ENCODE data around the gene TMUB1.

Gene TMUB1

DNA sequence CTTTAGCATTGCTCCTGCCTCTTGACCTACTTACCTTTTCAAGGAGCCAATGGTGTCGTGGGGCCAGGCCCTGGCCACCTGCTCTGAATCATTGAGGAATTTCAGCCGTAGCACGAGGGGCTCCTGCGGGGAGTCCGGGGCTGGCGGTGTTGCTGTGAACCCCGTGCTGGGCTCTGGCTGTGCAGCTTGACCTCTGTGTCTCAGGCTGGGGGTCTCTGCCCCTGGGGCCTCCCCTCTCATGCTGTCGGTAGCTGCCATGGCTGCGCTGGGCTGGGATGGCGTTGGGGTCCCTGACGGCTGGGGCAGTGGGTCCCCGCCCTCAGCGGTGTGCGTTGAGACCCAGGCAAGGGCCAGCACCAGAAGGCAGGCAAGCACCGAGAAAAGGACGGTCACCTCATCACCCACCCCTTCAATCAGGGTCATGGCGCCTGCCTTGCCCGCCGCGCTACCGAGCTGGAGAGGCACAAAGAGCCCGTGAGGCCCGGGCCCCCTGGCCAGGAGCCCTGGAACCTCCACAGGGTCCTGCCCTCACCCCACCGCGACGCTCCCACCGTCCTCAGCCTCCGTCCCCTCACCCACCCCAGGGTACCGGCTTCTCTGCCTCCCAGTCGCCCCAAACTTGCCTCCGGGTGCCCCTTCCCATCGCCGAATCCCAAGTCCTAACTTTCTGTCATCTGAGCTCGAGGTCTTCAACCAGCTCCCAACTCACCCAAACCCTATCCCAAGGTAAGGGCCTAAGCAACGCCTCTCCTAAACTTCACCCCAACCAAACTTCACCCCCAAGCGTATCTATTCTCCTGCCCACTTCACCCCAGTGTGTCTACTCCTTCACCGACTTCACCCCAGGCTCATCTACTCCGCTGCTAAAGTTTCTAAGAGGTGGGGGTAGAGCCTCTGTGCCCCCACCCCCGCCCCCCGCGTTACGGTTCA, 887 bp downstream of the TMUB1 start:
- DNase-seq = no peak

GRCh38 chr7:151081170-151082101, 1.9 kb downstream of the TMUB1 start:
- DNase-seq = no peak

DNA sequence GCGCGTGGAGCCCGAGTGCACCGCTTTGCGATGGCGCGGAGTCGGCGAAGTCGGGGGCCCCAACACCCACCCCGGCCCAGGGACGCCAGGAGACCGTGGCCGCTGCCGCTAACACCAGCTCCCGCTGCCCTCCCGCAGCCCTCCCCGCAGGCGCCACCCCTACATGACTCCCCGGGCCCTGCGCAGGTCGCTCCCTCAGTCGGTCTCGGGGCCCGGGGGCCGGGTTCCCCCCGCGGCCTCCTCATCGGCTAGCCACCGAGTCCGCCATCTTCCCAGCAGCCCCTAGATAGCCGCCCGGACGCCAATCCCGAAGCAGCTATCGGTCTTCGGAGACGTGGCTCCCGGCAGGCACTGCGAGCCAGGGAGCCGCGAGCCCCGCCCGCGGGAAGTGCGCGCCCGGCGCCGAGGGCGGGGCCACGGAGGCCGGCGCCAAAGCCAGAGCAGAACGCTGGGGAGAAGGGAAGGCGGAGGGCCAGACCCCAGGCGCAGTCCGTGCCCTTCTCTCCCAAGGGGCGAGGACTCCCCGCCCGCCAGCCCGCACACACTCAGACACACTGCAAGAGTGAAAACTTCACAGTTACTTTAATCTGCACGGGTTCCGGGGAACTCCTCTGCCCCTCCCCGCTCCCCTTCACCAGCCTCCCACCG, 2.6 kb downstream of the TMUB1 start, which contains the start of gene FASTK:
FASTK (minus strand) TSS at position 288 of the 648 bp plus-strand sequence; CDS start at position 245, 43 bp downstream.
- peak; percentile 80 for DNase-seq

DNA sequence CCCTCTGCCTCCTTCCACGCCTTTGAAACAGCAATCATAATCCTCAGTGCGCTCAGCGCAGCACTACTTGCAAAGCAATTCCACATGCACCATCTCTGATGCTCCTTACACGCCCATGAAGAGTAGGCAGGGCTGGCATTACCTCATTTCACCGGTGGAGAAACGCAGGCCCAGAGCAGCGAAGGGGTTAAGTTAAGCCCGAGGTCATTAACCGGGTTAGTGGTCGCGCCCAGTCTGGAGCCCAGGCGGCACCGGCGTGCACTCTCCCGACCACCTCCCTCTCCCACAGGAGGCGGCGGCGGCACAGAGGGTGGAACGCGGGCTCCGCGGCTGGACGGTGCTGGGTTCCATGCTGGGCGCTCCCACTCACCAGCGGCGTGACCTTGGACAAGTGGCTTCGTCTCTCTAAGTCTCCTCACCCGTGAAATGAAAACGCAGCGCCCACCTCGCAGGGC, 3.2 kb downstream of the TMUB1 start:
- no peak for DNase-seq

DNA sequence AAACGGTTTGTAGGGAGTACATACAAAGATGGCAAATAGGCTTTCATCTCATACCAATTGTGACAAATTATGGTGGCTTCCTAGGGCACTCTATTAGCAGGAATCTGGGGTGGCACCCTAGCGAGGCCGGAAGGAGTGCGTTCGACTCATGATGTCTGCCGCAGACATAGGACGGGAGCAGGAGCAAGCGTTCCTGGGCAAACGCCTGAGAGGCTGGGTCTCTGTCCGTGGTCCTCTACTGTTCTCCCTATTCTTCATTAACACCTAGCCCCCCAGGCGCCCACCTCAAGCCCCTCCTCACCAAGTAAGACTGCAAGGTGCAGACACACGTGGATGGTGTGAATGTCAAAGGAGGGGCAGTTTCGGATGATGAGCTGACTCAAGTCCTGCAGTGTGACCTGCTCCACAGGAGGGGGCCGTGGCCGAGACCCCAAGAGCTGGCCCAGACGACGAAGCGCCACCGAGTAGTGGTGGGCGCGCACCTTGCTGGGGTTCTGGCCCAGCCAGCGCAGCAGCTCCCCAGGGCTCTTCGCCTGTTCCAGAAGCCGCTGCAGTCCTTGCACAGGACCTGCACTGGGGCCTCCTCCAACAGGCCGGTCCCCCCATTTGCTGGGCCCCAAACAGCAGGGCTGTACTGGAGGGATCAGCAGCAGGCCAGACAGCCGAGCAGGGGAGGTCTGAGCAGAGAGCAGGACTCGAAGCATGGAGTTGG, 3.9 kb downstream of the TMUB1 start:
- DNase-seq = no peak

GRCh38 chr7:151078233-151079040, 4.9 kb downstream of the TMUB1 start:
- no peak for DNase-seq

- DNase-seq = no peak
Measured at GRCh38 chr7:151077705-151078232, 5.5 kb downstream of the TMUB1 start.

DNA sequence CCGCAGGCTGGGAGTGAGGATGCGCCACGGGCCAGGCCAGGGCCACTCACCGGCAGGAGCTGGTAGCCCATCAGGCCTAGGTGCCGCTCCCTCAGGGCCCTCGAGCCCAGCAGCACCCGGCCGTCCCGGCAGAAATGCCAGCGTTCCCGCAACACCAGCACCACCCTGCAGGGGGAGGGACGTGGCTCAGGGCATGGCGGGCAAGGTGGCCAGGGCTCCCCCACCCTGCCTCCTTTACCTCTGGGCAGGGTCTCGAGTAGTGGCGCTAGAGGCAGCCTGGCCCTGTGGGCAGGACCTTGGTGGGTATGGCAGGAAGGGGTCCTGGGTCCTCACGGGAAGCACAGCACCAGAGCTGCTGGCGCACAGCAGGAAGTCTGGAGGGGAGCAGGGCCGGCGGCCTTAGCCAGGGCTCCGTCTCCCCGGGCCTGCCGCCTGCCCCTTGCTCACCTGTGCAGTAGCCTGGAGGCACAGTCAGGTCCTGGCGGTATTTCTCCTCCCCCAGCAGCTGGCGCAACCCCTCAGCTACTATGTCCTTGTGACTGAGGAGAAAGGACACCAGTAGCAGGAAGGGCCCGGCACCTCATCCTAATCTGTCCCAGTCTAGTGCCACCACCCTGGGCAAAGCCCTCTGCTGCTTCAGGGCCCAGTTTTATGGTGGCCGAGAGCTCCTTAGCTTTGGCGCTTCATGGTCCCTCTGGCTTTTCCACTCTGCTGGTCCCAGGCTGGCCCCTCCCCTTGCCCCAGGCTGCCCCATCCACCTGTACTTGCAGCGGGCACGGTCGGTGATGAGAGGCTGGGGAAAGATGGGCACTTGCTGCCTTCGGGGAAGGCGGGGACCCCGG, 6.2 kb downstream of the TMUB1 start:
- DNase-seq = no peak

- DNase-seq = no peak
Measured at GRCh38 chr7:151075978-151076426, 7.3 kb downstream of the TMUB1 start.

DNA sequence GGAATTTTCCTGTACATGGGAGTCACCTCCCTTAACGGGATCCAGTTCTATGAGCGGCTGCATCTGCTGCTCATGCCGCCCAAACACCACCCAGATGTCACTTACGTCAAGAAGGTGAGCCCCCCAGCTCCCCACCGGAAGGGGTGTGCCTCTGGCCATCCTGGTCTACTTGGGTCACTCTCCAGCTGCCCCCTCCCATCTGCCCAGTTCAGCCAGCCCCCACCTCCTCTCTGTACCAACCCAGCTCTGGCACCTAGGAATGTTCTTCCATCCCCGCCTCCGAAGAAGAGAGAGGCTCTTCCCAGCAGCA, 7.7 kb downstream of the TMUB1 start:
- no peak for DNase-seq

GRCh38 chr7:151074817-151075661, 8.3 kb downstream of the TMUB1 start:
- no peak for DNase-seq

GRCh38 chr7:151073990-151074389, 9.3 kb downstream of the TMUB1 start:
- no peak for DNase-seq

- DNase-seq = no peak
Measured at GRCh38 chr7:151071032-151071866, 12.0 kb downstream of the TMUB1 start.

DNA sequence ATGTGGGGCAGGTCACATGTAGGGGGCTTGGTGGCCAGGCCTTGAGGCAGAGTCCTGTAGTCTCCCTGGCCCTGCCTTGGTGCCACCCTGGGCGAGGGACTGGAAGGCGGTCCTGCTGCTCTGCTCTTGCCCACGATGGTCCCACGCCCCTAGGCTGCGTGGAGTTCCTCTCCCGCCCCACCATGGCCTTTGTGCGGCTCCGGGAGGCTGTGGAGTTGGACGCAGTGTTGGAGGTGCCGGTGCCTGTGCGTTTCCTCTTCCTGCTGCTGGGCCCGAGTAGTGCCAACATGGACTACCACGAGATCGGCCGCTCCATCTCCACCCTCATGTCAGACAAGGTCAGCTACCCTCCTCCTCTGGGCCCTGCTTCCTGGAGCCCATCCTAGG, 12.7 kb downstream of the TMUB1 start:
- no peak for DNase-seq

GRCh38 chr7:151069841-151070573, 13.3 kb downstream of the TMUB1 start:
- no peak for DNase-seq

DNA sequence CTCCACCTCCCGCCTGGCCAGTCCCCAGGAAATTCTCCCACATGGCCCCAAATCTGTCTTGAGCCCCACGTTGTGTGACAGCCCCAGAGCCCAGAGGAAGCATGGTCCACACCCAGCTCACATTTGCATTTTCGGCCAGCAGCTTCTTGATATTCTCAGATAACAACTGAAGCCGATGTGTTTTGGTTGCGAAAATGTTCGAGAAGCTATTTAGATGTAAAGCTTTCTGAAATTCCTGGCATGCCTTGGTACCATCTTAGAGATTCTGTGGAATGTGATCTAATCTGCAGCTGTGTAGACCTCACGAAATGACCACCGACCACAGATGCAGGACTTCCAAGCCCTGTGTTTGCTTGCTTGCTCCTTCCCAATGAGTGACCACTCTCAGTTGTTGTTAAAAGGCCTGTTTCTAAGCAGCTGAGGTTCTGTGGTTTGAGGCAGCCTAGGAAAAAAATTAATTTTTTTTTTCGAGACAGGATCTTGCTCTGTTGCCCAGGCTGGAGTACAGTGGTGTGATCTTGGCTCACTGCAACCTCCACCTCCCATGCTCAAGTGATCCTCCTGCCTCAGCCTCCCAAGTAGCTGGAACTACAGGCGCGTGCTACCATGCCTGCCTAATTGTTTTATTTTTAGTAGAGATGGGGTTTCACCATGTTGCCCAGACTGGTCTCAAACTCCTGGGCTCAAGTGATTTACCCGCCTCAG, 15.1 kb downstream of the TMUB1 start:
- DNase-seq = no peak

Data from NCI-H1105 (cell line).